MM.1S (cell line): ENCODE data around the gene MYOC.

Source experiments
- EZH2 ChIP-seq: fragments of 300-600 bp; sonication (generic); optimal IDR thresholded peaks from 2 replicates; pipeline ENCODE3; 2017; ENCODE audit warnings: low read depth, mild to moderate bottlenecking, antibody characterized with exemption, low read length, mixed read lengths
- EZH2phosphoT487 ChIP-seq: fragments of 300-600 bp; sonication (generic); IDR thresholded peaks from 2 replicates; pipeline ENCODE4 v1.6.1; 2018; ENCODE audit warnings: antibody characterized with exemption, low read length
- TF ChIP-seq, protein P1 (sequence below): fragments of 300-600 bp; sonication (generic); IDR thresholded peaks from 2 replicates; pipeline ENCODE4 v1.5.1; 2016; ENCODE audit warnings: antibody characterized with exemption, low read length, mixed read lengths

DNA sequence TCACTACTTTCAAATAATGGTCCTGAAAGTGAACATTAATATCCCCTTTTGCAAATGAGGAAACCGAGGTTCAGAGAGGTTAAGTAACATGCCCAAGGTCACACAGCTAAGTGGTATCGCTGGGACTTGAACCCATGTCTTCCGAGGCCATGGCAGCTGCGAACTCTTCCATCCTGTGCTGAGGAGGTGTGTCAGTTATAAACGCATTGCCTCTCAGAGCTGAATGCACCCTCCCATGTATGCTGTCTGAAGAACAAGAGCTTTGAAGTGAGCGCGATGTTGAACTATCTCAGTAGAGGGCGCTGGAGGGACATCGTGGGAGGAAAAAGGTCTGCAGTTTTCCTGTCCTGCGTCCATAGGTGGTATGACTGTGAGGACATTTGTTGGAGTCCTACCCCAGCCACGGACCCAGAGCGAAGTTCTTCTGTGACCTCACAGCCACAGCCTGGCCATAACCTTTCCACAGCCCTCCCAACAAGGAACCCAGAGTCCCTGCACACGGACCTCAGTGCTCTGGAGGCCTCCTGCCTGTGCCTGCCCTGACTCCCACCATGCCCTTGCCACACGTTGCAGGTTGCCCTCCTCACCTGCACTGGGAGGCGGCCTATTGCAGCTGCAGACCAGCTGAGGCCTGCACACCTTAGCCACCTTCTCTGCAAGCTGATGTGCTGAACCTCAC, 7.5 kb downstream of the MYOC start:
- no peak for TF ChIP-seq EZH2
- TF ChIP-seq, protein P1, sequence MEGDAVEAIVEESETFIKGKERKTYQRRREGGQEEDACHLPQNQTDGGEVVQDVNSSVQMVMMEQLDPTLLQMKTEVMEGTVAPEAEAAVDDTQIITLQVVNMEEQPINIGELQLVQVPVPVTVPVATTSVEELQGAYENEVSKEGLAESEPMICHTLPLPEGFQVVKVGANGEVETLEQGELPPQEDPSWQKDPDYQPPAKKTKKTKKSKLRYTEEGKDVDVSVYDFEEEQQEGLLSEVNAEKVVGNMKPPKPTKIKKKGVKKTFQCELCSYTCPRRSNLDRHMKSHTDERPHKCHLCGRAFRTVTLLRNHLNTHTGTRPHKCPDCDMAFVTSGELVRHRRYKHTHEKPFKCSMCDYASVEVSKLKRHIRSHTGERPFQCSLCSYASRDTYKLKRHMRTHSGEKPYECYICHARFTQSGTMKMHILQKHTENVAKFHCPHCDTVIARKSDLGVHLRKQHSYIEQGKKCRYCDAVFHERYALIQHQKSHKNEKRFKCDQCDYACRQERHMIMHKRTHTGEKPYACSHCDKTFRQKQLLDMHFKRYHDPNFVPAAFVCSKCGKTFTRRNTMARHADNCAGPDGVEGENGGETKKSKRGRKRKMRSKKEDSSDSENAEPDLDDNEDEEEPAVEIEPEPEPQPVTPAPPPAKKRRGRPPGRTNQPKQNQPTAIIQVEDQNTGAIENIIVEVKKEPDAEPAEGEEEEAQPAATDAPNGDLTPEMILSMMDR, result peak; percentile 93
- no peak for TF ChIP-seq EZH2phosphoT487
